ENCODE data around the gene STUM. TPM values are rescaled to one million over a fixed set of nuclear protein-coding genes. Genes with fewer than 3 reads are reported as not detected.

The STUM gene
- polyA plus RNA-seq, 1 experiment = not detected

DNA sequence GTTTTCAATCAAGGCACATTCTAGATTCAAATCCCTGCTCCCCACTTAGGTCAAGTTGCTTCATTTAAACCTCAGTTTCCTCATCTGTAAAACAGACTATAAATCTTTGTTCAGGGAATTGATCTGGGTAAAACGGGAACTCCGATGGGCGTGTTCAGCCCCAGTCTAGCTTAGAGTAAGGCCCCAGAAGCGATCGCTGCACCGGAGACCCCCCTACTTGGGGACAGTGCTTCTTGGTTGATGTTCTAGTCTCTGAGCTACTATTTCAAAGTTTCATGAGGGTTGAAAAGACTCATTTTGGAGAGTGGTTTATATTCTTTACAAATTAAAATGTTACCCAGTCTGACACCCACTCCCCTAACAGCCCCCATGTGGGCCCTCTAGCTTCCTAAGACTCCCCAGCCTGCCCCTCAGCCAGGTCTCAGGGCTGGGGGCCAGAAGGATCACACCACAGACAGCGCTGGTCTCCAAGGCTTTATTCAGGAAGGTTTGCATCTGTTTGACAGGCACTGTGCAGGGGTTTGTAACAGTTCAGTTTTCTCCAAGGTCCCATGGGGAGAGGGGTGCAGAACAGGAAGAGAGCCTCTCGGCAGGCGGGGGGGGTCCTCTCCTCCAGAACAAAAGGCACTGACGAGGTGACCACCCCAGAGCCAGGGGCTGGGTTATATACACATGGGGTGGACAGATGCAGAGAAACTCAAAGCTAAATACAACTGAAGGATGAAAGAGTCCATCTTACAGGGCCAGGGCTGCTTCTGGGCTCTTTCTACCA, 82.9 kb downstream of the STUM start:
- Histone ChIP-seq H3K27me3 (ENCODE audit: control insufficient read depth, insufficient read depth, low read length) (peaks cover 9% of the 10 kb centered on the region), H3K27ac (ENCODE audit: low read depth, low read length) (no peak overlapping the region), H3K4me3 (ENCODE audit: low read depth, low read length) (no peak overlapping the region), H3K9me3 (ENCODE audit: control insufficient read depth, insufficient read depth, low read length) (no peaks in the 10 kb centered on the region; the same call in 1 of the 2 replicates)
- POLR2A ChIA-PET = interaction anchor here (0.5 kb wide), 1 partner anchor 1040 kb away, joined by 5 read pairs; no protein-coding TSS in a partner anchor
- CTCF ChIA-PET = interaction anchor here (0.6 to 9.2 kb wide), 3 partner anchors 195 to 604 kb away, joined by 3 to 138 read pairs (median 3); no protein-coding TSS in a partner anchor
- TF ChIP-seq, protein P1, sequence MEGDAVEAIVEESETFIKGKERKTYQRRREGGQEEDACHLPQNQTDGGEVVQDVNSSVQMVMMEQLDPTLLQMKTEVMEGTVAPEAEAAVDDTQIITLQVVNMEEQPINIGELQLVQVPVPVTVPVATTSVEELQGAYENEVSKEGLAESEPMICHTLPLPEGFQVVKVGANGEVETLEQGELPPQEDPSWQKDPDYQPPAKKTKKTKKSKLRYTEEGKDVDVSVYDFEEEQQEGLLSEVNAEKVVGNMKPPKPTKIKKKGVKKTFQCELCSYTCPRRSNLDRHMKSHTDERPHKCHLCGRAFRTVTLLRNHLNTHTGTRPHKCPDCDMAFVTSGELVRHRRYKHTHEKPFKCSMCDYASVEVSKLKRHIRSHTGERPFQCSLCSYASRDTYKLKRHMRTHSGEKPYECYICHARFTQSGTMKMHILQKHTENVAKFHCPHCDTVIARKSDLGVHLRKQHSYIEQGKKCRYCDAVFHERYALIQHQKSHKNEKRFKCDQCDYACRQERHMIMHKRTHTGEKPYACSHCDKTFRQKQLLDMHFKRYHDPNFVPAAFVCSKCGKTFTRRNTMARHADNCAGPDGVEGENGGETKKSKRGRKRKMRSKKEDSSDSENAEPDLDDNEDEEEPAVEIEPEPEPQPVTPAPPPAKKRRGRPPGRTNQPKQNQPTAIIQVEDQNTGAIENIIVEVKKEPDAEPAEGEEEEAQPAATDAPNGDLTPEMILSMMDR (IDR thresholded peaks at IDR 0.05; ENCODE audit: low read depth, low read length) = no peak
- DNase-seq (ENCODE audit: low read depth, low spot score) = no peak

DNA sequence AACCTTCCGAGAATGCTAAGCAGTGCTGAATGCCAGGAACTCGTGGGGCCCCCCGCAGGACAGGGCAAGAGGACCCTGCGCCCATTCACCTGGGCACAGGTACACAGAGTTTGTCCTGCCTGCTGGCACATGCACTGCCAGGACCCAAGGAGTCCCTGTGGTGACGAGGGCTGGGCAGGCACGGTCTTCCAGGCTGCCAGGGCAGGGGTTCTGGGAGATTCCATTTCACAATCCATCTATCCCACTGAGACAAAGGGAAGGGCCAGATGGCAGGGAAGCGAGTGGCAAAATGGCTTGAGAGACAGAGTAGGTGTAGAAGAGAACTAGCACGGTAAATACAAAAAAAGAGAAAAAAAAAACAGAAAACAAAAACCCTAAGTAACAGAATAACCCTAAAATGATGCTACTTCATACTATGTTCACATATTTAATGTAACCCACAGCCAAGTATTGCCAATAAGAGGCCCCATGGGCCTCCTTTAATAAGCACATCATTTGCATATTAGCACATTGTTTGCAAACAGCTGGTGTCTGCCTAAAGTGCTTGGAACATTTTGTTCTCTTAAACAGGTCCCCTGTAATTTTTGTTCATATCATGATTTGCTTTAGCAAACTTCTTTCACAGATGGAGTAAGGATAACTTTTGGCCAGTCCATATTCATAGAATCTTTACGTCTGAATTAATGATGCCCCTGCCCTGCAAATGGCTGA, 83.8 kb downstream of the STUM start:
- no peak overlapping the region for H3K4me3 ChIP-seq (ENCODE audit: low read depth, low read length)
- no peaks in the 10 kb centered on the region; the same call in 1 of the 2 replicates for H3K9me3 ChIP-seq (ENCODE audit: control insufficient read depth, insufficient read depth, low read length)
- POLR2A ChIA-PET = no interaction called here
- DNase-seq (ENCODE audit: low read depth, low spot score) = no peak
- no peak overlapping the region for H3K27ac ChIP-seq (ENCODE audit: low read depth, low read length)
- TF ChIP-seq, protein P1 (IDR thresholded peaks at IDR 0.05; ENCODE audit: low read depth, low read length) = no peak
- CTCF ChIA-PET = interaction anchor here (0.6 to 9.2 kb wide), 4 partner anchors 8 to 603 kb away, joined by 3 to 138 read pairs (median 6); partner anchors contain the start of gene ITPKB
- H3K27me3 ChIP-seq (ENCODE audit: control insufficient read depth, insufficient read depth, low read length) = peaks cover 4% of the 10 kb centered on the region

DNA sequence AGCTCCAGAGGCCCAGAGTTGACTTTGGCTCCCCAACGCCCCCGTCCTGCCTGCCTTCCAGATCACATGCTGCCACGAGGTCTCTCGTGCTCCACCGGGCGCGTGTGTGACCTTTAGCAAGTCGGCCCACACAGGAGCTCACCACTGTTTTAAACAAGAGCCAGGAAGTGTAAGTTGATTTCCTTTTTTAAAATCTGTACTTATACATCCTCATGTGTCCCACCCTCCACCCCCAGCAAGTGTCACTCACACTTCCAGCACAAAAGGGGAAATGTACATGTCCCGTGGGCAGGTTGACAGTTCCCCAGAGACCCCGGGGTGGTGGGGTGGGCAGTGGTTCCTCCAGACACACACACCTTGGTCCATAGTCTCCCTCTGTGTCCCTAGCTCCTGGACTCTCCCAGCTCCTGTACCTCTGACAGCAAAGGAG, 84.4 kb downstream of the STUM start:
- Histone ChIP-seq H3K4me3 (ENCODE audit: low read depth, low read length) (no peak overlapping the region), H3K27ac (ENCODE audit: low read depth, low read length) (no peak overlapping the region), H3K27me3 (ENCODE audit: control insufficient read depth, insufficient read depth, low read length) (peaks cover 4% of the 10 kb centered on the region), H3K9me3 (ENCODE audit: control insufficient read depth, insufficient read depth, low read length) (no peaks in the 10 kb centered on the region; the same call in 1 of the 2 replicates)
- ChIA-PET POLR2A (no interaction called here), CTCF (interaction anchor here (0.7 to 9.2 kb wide), 9 partner anchors 8 to 688 kb away, joined by 3 to 138 read pairs (median 4); partner anchors contain the start of gene ITPKB)
- TF ChIP-seq, protein P1 (IDR thresholded peaks at IDR 0.05; ENCODE audit: low read depth, low read length) = no peak
- DNase-seq (ENCODE audit: low read depth, low spot score) = no peak

DNA sequence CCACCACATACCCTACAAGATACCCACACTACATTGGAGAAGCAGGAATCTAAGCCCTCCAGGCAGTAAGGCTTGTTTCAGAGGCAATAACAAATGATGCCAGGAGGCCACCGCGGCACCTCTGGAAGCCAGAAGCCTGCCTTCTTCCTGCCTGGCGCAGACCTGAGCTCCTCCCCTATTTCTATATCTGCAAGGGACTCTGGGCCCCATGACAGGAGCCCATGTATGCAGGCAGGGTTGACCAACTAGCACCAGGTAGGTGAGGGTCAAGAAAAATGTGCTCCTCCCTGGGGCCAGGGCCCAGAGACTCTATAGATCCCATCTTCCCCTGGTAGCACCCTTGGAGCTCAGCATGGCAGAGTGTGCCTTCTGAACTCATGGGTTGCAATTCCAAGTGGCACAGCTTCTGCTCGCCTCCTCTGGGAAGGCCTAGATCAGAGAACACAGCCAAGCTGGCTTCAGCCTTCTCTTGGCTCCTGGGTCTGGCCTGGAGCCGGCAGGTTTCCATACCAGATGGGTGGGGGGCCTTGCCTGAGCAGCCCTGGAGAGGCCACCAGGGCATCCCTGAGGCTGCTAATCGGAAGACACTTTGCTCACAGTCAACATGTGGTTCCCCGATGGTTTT, 85.1 kb downstream of the STUM start:
- POLR2A ChIA-PET = interaction anchor here (0.5 kb wide), 1 partner anchor 215 kb away, joined by 15 read pairs; no protein-coding TSS in a partner anchor
- H3K9me3 ChIP-seq (ENCODE audit: control insufficient read depth, insufficient read depth, low read length) = no peaks in the 10 kb centered on the region; the same call in 1 of the 2 replicates
- TF ChIP-seq, protein P1 (IDR thresholded peaks at IDR 0.05; ENCODE audit: low read depth, low read length) = no peak
- H3K27ac ChIP-seq (ENCODE audit: low read depth, low read length) = peak overlapping the region; percentile 21
- H3K27me3 ChIP-seq (ENCODE audit: control insufficient read depth, insufficient read depth, low read length) = no peaks in the 10 kb centered on the region
- DNase-seq (ENCODE audit: low read depth, low spot score) = no peak
- CTCF ChIA-PET = interaction anchor here (0.6 to 9.2 kb wide), 13 partner anchors 8 to 687 kb away, joined by 3 to 138 read pairs (median 4); no protein-coding TSS in a partner anchor
- no peak overlapping the region for H3K4me3 ChIP-seq (ENCODE audit: low read depth, low read length)

Data from AG04450 (cell line).